Lung microvascular endothelial cell (primary cell): Measurements from ENCODE around the gene C18orf32. TPM values are rescaled to one million over a fixed set of nuclear protein-coding genes. Genes with fewer than 3 reads are reported as not detected.
"Not testable (repeated sequence)": the region's sequence is repeated elsewhere in the genome, so short reads cannot be mapped to it uniquely, and the experiment has no call there.

ENCODE experiments used
- DNase-seq, 2 donors: peaks; one replicate each; pipeline versions ENCODE4 v3.0.0 to v3.0.0-alpha.2; 2010; ENCODE audit warnings: low read depth in 2 of 2
- total RNA-seq: library from RNA; depleted of rRNA; stranded (reverse); fragments of >200 nt; gene quantifications from 2 replicates; pipeline ENCODE4 v1.2.1, GENCODE V29; 2014

Gene C18orf32
- 7.6 and 12.3 TPM in 2 replicates for total RNA-seq

GRCh38 chr18:49486953-49487710 lies at the start of gene C18orf32:
C18orf32 (minus strand) TSS chr18:49487234; CDS start chr18:49483748, 3,486 bp downstream.
- DNase-seq, result peak; percentile 94 to 95

DNA sequence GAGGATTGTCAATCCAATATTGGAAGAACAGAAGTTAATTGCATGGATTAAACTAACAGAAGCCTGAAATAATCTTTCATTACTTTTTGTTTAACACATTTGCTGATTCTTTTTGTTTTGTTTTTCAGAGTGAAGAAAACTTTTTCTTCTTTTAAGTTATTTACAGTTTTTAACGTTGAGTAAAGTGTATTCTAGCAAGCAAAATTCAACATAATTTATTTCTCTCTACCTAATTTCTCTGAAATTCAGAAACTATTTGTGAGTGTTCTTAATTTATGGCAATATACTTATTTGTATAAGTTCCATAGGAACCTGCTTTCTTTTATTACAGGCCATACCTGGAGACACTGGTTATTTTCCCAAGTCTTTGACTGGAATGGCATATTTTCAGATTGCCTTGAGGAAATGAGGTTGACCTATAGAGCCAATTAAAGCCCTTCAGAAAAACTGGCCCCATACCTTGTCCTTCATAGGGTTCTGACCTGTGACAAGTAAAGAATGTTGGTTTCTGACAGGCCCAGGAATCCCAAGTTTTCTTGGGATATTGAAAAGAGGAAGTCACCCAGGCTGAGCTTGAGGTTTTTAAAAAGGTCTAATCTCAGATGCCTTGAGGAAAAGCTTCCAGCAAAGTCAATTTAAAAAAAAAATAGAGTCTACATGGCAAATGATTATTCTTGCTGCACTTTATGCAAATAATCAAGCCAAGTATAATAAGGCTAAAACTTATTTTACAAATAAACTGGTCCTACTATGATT lies 48.0 kb upstream of the C18orf32 start:
- no peak for DNase-seq

DNA sequence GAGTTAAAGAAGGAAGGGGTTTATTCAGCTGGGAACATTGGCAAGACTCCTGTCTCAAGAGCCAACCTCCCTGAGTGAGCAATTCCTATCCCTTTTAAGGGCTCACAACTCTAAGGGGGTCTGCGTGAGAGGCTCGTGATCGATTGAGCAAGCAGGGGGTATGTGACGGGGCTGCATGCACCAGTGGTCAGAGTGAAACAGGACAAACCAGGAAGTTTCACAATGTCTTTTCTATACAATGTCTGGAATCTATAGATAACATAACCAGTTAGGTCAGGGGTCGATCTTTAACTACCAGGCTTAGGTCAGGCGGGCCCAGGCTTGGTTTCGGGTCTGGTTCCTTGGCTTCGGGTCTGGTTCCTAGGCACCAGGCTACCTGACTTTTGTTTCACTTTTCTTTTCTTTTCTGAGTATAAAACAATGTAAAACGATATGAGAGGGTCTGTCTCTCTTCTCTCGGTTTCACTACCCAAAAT lies 44.7 kb upstream of the C18orf32 start:
- DNase-seq, result no peak

DNA sequence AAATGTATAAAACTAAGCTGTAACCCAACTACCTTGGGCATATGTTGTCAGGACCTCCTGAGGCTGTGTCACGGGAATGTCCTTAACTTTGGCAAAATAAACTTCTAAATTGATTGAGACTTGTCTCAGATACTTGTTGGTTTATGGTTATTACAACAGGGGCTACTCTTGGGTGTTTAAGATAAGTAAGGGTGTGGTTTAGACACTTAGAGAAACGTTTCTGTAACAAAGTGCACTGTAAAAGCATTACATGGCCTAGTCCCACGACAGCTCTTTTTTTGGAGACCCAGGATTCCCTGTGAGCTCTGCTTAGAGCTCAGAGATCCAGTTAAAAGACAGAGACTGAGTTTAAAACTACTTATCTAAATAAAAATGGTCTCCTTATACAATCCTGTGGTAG lies 42.6 kb upstream of the C18orf32 start:
- DNase-seq, result no peak

DNA sequence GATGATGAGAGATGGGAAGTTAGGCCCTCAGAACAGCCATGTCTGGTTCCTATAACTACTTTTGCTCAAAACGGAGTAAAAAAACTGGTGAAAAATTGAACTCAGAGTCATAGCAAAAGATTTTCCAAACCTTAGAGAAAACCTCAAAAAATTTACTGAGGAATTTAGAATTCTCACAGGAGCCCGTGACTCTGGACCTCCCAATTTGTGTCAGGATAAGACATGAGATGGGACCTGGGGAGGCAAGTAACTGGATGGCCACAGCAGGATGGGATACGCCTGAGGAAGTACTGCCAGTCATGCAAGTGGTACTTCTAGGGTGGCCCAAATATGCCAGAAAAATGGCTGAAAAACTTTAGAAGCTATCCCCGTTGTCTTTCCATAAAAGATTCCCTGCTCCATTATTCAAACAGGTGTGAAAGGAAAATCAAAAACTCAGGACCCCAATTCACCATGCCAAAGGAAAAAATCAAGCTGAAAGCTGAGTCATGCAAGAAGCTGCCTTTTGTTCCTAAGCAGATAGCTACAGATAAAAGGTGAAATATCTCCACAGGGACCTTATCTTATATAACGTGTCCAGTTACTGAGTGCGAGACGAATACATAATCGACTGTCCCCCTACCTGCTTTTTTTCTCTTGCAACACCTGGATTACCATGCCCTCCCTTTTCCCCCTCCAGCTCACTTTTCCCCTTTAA lies 40.7 kb upstream of the C18orf32 start:
- no peak for DNase-seq

GRCh38 chr18:49525981-49526380 lies 38.9 kb upstream of the C18orf32 start:
- no peak for DNase-seq

DNA sequence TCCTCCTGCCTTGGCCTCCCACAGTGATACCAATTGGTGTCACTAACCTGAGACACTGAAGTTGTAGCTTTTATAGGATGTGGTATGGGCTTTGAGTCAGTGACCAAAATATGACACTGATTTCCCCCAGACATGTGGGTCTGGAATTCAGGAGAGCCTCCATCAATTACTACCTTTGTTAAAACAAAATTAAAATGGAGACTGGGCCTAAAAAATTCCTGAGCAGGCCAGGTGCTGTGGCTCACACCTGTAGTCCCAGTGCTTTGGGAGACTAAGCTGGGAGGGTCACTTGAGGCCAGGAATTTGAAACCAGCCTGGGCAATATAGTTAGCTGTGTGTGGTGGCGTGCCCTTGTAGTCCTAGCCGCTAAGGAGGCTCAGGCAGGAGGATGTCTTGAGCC lies 37.9 kb upstream of the C18orf32 start:
- no peak for DNase-seq

- DNase-seq, result peak in 1 of 2 donors; percentile 11
Observed at GRCh38 chr18:49524349-49524748, 37.3 kb upstream of the C18orf32 start.

- DNase-seq, result not testable (repeated sequence)
Observed at GRCh38 chr18:49523580-49524093, 36.6 kb upstream of the C18orf32 start.

DNA sequence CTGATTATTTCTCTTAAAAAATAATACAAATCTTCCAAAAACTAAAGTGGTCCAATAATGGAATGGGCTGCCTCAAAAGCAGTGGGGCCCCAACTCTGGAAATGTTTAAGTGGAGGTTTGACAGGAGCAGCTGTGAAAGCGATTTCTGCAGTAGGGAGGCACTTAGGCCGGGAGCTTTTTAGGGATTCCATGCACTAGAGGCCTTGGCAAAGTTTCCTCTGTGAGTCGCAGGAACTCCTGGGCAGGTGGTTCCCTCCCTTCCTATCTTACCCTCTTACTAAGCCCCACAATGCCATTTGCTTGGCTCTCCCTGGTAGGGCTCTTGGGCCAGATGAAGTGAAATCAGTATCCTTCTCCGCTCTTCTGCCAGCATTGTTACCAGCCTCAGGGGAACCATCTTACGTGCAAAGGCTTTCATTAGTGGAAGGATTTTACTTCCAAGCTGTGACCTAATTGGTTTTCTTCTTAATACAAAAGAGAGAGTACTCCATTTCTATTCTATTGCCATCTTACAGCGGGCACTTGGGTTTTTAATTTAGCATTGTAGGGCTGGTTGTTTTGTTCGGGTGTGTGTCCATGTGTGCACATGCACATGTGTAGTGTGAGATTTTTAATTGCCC lies 34.3 kb upstream of the C18orf32 start:
- DNase-seq, result no peak

- DNase-seq, result peak in 1 of 2 donors; percentile 6
Observed at GRCh38 chr18:49520661-49521145, 33.7 kb upstream of the C18orf32 start.

DNA sequence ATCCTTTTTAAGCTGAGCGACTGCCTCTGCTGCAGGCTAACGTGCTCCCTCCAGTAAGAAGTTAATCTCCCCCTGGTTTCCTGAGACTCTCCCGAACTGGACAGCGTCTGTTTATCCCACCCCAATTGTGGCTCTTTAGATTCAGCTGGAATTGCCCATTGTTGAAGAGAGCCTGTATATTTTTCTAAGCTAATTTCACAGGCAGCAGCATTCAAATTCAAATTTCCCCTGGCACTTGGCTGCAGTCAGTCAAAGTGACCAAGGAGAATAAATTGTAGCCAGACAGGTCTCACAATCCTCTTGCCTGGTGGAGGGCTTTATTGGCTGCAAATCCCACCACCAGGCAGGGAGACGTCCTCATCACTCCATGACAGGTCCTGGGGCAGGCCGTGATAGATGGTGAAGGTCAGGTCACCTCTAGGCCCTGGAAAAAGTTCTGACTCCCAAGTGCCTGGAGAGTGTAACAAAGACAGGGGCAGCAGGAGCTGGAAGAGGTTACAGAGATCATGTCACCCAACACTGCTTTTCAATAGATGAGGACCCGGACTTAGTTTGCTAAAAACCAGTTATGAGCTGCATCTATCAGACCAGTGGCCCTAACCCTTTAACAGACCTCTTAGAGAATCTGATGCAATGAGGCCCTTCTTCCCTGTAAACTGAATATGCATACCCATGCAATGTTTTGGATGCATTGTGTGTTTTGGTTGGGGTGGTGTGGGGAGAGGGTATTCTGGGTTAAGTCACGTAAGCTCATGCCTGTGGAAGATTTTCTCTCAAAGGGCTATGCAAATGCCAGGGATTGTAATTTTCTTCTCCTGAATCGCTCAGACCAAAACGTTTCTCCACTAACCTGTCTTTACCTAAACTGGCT lies 32.3 kb upstream of the C18orf32 start:
- no peak for DNase-seq

DNA sequence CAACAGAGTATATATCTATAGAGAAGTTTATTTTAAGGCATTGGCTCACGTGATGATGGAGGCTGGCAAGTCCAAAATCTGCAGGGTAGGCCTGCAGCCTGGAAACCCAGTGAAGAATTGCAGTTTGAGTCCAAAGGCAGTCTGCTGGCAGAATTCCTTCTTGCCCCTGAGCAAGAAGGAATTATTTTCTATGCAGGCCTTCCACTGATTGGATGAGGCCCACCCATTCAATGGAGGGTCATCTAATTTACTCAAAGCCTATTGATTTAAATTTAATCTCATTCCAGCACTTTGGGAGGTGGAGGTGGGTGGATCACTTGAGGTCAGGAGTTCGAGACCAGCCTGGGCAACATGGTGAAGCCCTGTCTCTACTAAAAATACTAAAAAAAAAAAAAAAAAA lies 30.4 kb upstream of the C18orf32 start:
- DNase-seq, result no peak

DNA sequence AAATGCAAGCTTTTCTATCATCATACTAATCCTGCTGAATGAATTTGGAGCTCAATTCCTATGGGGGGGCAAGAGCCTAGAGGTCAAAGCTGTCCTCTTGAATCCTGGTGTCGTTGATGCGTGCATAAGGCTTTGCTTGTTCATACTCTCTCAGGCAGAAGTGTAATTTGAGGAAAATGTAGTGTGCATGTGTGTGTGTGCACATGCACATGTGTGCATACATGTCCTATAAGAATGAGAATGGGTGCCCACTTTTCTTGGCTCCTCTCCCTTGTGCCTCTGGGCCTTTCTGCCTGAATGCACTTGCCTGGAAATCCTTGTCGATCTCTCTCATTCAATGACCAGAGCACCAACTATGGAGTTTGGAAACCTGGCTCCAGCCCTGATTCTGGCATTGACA lies 28.5 kb upstream of the C18orf32 start:
- DNase-seq, result no peak

- DNase-seq, result not testable (repeated sequence)
Observed at GRCh38 chr18:49515003-49515402, 28.0 kb upstream of the C18orf32 start.

DNA sequence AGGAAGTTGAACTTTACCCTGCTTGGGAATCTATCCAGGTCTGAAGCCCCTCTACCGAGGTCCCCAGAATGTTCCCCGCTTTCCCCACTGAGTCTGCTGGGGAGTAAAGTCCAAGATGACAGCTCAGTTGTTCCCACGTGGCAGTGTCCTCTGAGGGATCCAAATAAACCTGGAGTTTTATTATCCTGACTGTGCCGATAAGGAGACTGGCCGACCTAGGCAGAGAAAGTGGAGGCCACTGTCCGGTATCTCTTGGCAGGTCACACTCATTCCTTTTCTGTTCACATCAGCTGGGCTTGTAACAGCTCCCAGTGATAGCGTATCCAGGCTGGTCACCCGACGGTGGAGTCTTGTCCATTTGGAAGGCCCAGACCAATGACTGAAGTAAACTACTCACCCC lies 27.5 kb upstream of the C18orf32 start:
- DNase-seq, result peak in 1 of 2 donors; percentile 4

DNA sequence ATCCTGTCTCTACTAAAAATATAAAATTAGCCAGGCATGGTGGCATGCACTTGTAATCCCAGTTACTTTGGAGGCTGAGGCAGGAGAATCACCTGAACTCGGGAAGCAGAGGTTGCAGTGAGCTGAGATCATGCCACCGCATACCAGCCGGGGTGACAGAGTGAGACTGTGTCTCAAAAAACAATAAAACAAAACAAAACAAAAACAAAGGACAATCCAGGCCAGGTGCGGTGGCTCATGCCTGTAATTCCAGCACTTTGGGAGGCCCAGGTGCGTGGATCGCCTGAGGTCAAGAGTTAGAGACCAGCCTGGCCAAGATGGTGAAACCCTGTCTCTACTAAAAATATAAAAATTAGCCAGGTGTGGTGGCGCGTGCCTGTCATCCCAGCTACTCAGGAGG lies 25.8 kb upstream of the C18orf32 start:
- not testable (repeated sequence) for DNase-seq

- peak; percentile 58 to 63 for DNase-seq
Observed at GRCh38 chr18:49510393-49511115, 23.5 kb upstream of the C18orf32 start.

DNA sequence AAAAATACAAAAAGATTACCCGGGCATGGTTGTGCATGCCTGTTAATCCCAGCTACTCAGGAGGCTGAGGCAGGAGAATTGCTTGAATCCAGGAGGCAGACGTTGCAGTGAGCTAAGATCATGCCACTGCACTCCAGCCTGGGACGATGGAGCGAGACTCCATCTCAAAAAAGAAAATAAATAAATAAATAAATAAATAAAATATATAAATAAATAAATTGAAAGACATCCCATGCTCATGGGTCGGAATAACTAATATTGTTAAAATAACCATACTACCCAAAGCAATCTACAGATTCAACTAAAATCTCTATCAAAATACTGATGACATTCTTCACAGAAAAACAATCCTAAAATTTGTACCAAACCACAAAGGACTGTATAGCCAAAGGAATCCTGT lies 19.4 kb upstream of the C18orf32 start:
- not testable (repeated sequence) for DNase-seq

GRCh38 chr18:49503931-49504330 lies 16.9 kb upstream of the C18orf32 start:
- no peak for DNase-seq
